K562 (cell line): Measurements from ENCODE around the gene KLHL18. TPM values are rescaled to one million over a fixed set of nuclear protein-coding genes. Genes with fewer than 3 reads are reported as not detected.

Experiments used
- ATF1 ChIP-seq, 2 experiments: fragments of 450-650 bp in 1 of 2; IDR thresholded peaks; 2 replicates each; pipeline ENCODE4 v1.6.1; 2016; ENCODE audit warnings: missing compliant biosample characterization in 1 of 2, missing genetic modification characterization in 1 of 2
- BCOR ChIP-seq: fragments of 450-650 bp; IDR thresholded peaks from 2 replicates; pipeline ENCODE4 v1.6.1; 2016
- ELF1 ChIP-seq: fragments of 200-800 bp; sonication (Bioruptor generic); IDR thresholded peaks from 2 replicates; pipeline ENCODE4 v1.6.1; 2016; ENCODE audit warnings: missing genetic modification characterization, missing compliant biosample characterization
- FOXA3 ChIP-seq, 2 experiments: fragments of 450-650 bp in 1 of 2; sonication (generic) in 1 of 2; formaldehyde crosslinking; IDR thresholded peaks in 1 of 2; conservative IDR thresholded peaks in 1 of 2; 2 replicates each; pipeline versions ENCODE4 v1.4.0 to v1.8.0; 2020 to 2022; ENCODE audit warnings: mild to moderate bottlenecking in 2 of 2, missing genetic modification reagents in 1 of 2
- FOXO4 ChIP-seq: fragments of 450-650 bp; formaldehyde crosslinking; IDR thresholded peaks from 2 replicates; pipeline ENCODE4 v1.4.0; 2020; ENCODE audit warnings: mild to moderate bottlenecking, moderate library complexity
- FOXP1 ChIP-seq: sonication (generic); formaldehyde crosslinking; IDR thresholded peaks from 2 replicates; pipeline ENCODE4 v1.8.0; 2022; ENCODE audit warnings: mild to moderate bottlenecking, missing genetic modification reagents
- GABPA ChIP-seq: fragments of 200-800 bp; sonication (Bioruptor generic); conservative IDR thresholded peaks from 2 replicates; pipeline ENCODE4 v1.6.1; 2016; ENCODE audit warnings: low read depth, missing genetic modification characterization, missing compliant biosample characterization
- KLF13 ChIP-seq: fragments of 450-650 bp; IDR thresholded peaks from 2 replicates; pipeline ENCODE4 v1.6.1; 2016; ENCODE audit warnings: missing genetic modification characterization, low read depth, mild to moderate bottlenecking, missing compliant biosample characterization, moderate library complexity, borderline replicate concordance
- MAFK ChIP-seq: IDR thresholded peaks from 2 replicates; pipeline ENCODE4 v1.6.1; 2011; ENCODE audit warnings: low read length, improper control_type of control experiment
- MYC ChIP-seq, 2 experiments: fragments of 250-450 bp in 1 of 2; sonication (Bioruptor Pico) in 1 of 2; IDR thresholded peaks; 2 replicates each; pipeline versions ENCODE4 v1.5.1 to v1.6.1; 2012 to 2021; ENCODE audit warnings: low read depth in 2 of 2, borderline replicate concordance in 1 of 2, improper control_type of control experiment in 1 of 2, low read length in 1 of 2, mild to moderate bottlenecking in 1 of 2, moderate library complexity in 1 of 2
- NR2F6 ChIP-seq: fragments of 450-650 bp; formaldehyde crosslinking; IDR thresholded peaks from 2 replicates; pipeline ENCODE4 v1.4.0; 2020; ENCODE audit warnings: mild to moderate bottlenecking
- PCBP2 ChIP-seq: fragments of 200-400 bp; formaldehyde crosslinking; IDR thresholded peaks from 2 replicates; pipeline ENCODE4 v1.6.1; 2018; ENCODE audit warnings: low read length, low read depth, mild to moderate bottlenecking, moderate library complexity; ENCODE audit not compliant: poor library complexity, severe bottlenecking
- POLR2A ChIP-seq: fragments of 450-650 bp; conservative IDR thresholded peaks from 2 replicates; pipeline ENCODE4 v1.6.1; 2016
- RB1 ChIP-seq: fragments of 450-650 bp; IDR thresholded peaks from 2 replicates; pipeline ENCODE4 v1.6.1; 2017; ENCODE audit warnings: low read depth, mild to moderate bottlenecking
- RREB1 ChIP-seq: fragments of 250-450 bp; sonication (Bioruptor Pico); IDR thresholded peaks from 2 replicates; pipeline ENCODE4 v1.4.0; 2020
- SAP30 ChIP-seq: fragments of 200-600 bp; sonication (generic); IDR thresholded peaks from 2 replicates; pipeline ENCODE4 v1.6.1; 2012; ENCODE audit warnings: borderline replicate concordance, low read depth, mild to moderate bottlenecking, moderate library complexity, low read length, control low read depth, inconsistent platforms; ENCODE audit not compliant: insufficient read depth, poor library complexity, severe bottlenecking
- SNRNP70 ChIP-seq: fragments of 200-400 bp; formaldehyde crosslinking; optimal IDR thresholded peaks from 2 replicates; pipeline ENCODE3; 2017; ENCODE audit warnings: low read depth, low read length
- TARDBP ChIP-seq: fragments of 450-650 bp; IDR thresholded peaks from 2 replicates; pipeline ENCODE4 v1.6.1; 2016
- XRCC5 ChIP-seq: fragments of 200-400 bp; formaldehyde crosslinking; IDR thresholded peaks from 2 replicates; pipeline ENCODE4 v1.6.1; 2017; ENCODE audit warnings: low read depth, mild to moderate bottlenecking, low read length
- ZBTB17 ChIP-seq: fragments of 450-650 bp; formaldehyde crosslinking; IDR thresholded peaks from 2 replicates; pipeline ENCODE4 v1.4.0; 2020; ENCODE audit warnings: mild to moderate bottlenecking
- ZNF175 ChIP-seq: fragments of 200-800 bp; sonication (Bioruptor generic); IDR thresholded peaks from 2 replicates; pipeline ENCODE4 v1.6.1; 2016; ENCODE audit warnings: low read depth, mild to moderate bottlenecking, missing genetic modification characterization, missing compliant biosample characterization
- polyA plus RNA-seq, 8 experiments: library from polyadenylated mRNA; depleted of rRNA in 4 of 8; stranded (reverse) in 5 of 8; unstranded in 3 of 8; fragments of >200 nt; fragmentation: Nextera tagmentation in 2 of 8; fragmentation: Illumina TruSeq in 1 of 8; extraction: Ambion mirVana in 2 of 8; extraction: Trizol in 1 of 8; gene quantifications; 2 replicates each; pipeline versions ENCODE4 v1.2.1 to v1.2.3, GENCODE V29; 2011 to 2014; ENCODE audit warnings: inconsistent platforms in 1 of 8, missing spikeins in 1 of 8
- total RNA-seq, 7 experiments: library from RNA; depleted of rRNA in 6 of 7; stranded (reverse); fragments of >200 nt in 6 of 7; fragmentation: Illumina TruSeq in 2 of 7; extraction: Trizol in 2 of 7; gene quantifications; 2 replicates each; pipeline versions ENCODE4 v1.2.1 to v1.2.3, GENCODE V29; 2011 to 2021; ENCODE audit warnings: low replicate concordance in 1 of 7

The KLHL18 gene
- total and polyA plus RNA-seq, 9 of the 15 experiments (the other 6 are each of a cell fraction or from before 2014, with no cell fraction given): 26.7 to 97.5 (median 48.7) TPM

GRCh38 chr3:47380601-47381316 lies 98.0 kb downstream of the KLHL18 start, which contains the start of gene PTPN23 (continued):
- TF ChIP-seq KLF13 (tag) (peak; percentile 95), ELF1 (tag) (peak; percentile 92), XRCC5 (peak; percentile 27), MYC (IDR thresholded peaks at IDR 0.05; ENCODE audit: low read depth, low read length) (peak; percentile 86), MYC (CRISPR knock-in tag; IDR thresholded peaks at IDR 0.05; ENCODE audit: borderline replicate concordance, low read depth) (peak; percentile 92; the same call in 1 of the 2 replicates), RREB1 (peak; percentile 82; the same call in 1 of the 2 replicates), RB1 (peak; percentile 90), SNRNP70 (no peak), PCBP2 (no peak), FOXP1 (CRISPR knock-in tag) (0 out of 2 replicates have a peak, but pooled peaks have one; percentile 51), MAFK (no peak; the same call in 1 of the 2 replicates), FOXO4 (CRISPR knock-in tag) (0 out of 2 replicates have a peak, but pooled peaks have one; percentile 59), BCOR (peak; percentile 77; the same call in 1 of the 2 replicates), POLR2A (peak; percentile 92), ZBTB17 (CRISPR knock-in tag) (no peak; the same call in 1 of the 2 replicates), ZNF175 (peak; percentile 80), TARDBP (peak; percentile 14), ATF1 (CRISPR knock-in tag; IDR thresholded peaks at IDR 0.05) (no peak; the same call in 1 of the 2 replicates), ATF1 (tag; IDR thresholded peaks at IDR 0.05) (peak; percentile 96), GABPA (tag) (peak; percentile 97), FOXA3 (CRISPR knock-in tag; conservative IDR thresholded peaks at IDR 0.05 in 1 of 2, IDR thresholded peaks at IDR 0.05 in 1 of 2) (no peak), NR2F6 (no peak), SAP30 (peak; percentile 96)
